GM12875 (cell line): ENCODE results near the gene SMAD7.

Source experiments
- H3K4me3 ChIP-seq: one replicate; pipeline ENCODE4 v1.5.1; 2011; ENCODE audit warnings: low read depth, low read length, control low read depth
- TF ChIP-seq, protein P1 (sequence below): IDR thresholded peaks from 2 replicates; pipeline ENCODE4 v1.5.1; 2011; ENCODE audit warnings: low read depth, mild to moderate bottlenecking, control low read depth, inconsistent platforms, low read length, moderate library complexity, borderline replicate concordance; ENCODE audit not compliant: insufficient read depth

The SMAD7 gene

DNA sequence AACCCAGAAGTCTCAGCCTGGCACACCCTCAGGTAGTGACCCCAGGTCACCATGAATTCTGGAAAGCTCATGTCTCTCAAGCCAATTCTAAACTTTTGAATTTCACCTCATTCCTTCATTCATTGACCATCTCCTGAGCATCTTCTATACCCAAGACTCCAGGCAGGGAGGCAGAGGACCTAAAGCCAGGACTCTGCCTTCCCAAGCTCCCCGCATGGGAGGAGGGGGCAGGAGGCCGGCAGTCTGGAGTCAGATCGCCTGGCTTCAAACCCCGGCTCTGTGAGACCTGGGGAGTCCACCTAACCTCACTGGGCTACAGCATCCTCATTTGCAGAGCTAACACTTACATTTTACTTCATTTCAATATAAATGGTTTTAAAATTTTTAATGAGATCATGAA, 59.0 kb downstream of the SMAD7 start:
- H3K4me3 ChIP-seq, result no peak overlapping the region
- TF ChIP-seq, protein P1, sequence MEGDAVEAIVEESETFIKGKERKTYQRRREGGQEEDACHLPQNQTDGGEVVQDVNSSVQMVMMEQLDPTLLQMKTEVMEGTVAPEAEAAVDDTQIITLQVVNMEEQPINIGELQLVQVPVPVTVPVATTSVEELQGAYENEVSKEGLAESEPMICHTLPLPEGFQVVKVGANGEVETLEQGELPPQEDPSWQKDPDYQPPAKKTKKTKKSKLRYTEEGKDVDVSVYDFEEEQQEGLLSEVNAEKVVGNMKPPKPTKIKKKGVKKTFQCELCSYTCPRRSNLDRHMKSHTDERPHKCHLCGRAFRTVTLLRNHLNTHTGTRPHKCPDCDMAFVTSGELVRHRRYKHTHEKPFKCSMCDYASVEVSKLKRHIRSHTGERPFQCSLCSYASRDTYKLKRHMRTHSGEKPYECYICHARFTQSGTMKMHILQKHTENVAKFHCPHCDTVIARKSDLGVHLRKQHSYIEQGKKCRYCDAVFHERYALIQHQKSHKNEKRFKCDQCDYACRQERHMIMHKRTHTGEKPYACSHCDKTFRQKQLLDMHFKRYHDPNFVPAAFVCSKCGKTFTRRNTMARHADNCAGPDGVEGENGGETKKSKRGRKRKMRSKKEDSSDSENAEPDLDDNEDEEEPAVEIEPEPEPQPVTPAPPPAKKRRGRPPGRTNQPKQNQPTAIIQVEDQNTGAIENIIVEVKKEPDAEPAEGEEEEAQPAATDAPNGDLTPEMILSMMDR, result no peak

DNA sequence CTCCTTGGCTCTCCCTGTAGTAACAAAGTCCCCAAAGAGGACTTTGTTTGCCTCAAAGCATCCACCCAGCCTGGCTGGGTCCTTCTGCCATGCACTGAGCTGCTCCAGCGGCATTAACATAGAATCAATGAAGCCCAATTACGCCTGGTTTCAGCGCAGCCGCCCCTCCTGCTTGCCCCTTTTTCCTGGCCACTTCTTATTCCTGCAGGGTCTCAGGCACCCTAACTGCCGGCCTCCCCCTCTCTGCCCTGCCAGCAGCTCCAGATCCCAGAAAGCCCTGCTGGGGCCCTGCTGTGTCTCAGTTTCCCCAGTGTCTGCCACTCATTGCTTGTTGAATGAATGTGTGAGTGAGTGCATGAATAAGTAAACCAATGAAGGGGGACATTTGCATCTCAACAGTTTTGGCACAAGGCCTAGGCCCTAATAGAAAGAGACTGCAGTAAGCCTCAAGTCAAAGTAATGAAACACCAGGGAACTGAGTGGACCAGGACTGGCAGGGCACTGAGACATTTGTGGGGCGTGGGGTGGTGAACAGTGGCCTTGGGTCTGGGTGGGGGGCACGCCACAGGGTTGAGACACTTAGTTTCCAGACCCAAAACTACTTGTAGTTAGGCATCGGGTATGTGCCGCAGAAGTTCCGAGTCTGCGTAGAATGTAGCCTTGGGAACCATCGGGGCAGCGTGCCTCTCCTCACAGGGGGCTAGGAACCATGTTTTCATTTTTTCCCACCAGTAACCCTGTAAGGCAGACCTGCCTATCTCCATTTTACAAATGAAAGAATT, 60.6 kb downstream of the SMAD7 start:
- TF ChIP-seq, protein P1, result no peak
- H3K4me3 ChIP-seq, result no peak overlapping the region

DNA sequence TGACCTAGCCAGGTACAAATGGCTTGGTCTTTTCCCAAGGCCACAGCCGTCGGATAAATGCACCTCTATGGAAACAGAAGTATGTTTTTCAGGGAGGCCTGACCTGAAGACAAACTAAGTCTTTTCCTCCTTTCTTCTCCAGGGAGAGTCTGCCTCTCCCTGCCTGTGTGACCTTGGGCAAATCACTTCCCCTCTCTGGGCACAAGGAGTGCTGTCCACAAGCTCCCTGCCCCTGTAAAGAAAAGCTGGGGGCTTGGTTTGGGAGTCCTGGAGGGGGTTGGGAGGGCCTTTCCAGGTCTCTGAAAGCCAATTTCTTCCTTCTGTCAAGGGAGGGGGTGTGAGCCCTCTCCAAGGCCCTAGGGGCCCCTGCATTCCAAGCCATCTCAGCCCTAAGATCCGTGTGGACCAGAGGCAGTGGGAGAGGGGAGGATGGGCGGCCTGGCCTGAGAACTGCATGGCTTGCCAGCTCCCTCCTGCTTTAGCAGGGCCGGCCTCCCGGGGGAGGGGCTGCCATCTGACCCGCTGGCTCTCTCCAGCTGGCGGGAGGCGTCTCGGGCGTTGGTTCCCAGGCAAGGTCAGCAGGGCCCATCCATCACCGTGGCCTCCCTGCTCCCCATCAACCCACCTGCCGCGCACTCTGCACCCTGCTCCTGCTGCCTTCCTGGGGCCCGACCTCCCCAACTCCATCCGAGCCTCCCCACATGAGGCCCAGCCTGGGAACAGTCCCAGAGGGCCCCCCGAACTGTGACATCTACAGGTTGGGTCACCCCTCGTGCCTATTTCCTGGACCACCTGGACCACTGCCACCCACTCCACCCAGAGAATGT, 61.4 kb downstream of the SMAD7 start:
- H3K4me3 ChIP-seq, result no peak overlapping the region
- TF ChIP-seq, protein P1, result no peak

DNA sequence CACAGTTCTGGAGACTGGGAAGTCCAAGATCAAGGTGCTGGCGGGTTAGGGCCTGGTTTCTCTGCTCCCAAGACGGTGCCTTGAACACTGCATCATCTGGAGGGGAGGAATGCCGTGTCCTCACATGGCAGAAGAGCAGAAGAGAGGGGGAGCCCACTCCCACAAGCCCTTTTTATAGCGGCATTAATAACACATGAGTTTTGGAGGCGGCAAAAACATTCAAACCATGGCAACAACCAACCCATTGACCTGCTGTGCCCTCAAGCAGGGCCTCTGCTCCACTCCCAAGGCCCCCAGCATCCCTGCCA, 62.0 kb downstream of the SMAD7 start:
- no peak overlapping the region for H3K4me3 ChIP-seq
- TF ChIP-seq, protein P1, result no peak

DNA sequence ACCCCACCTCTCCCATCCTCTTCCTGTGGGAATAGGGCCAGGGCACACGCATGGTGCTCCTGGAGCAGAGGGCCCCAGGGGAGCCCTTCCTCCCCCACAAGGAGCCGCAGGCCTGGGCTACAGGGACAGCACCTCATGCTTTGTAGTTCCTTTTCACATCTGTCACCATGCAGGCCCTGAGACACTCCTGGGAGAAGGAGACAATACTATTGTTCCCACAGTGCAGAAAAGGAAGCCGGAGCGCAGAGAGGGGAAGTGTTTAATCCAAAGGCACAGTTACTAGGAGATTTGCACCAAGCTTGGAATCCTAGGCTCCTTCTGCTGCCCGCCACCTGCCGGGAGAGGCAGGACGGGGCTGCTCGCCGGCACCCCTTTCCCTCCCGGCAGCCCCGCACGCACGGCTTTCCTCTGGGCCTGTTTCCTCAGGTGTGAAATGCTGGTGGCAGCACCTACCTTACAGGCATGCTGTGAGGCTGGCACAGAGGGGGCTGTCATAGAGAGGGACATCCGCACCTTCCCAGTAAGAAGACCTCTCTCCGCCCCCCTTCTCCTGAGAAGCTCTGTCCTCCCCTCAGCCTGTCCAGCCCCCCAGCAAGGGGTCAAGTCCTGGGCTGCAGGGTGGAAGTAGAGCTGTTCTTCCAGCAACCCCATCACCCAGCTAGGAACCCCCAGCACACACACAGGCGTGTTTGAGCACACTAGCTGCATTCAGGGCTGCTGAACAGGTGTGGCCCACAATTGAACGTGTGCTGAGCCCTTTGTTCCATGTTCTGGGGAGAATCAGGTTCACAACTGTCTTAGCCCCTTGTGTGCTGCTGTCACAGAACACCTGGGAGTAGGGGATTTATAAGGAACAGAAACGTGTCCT, 62.6 kb downstream of the SMAD7 start:
- H3K4me3 ChIP-seq, result no peak overlapping the region
- TF ChIP-seq, protein P1, result no peak

DNA sequence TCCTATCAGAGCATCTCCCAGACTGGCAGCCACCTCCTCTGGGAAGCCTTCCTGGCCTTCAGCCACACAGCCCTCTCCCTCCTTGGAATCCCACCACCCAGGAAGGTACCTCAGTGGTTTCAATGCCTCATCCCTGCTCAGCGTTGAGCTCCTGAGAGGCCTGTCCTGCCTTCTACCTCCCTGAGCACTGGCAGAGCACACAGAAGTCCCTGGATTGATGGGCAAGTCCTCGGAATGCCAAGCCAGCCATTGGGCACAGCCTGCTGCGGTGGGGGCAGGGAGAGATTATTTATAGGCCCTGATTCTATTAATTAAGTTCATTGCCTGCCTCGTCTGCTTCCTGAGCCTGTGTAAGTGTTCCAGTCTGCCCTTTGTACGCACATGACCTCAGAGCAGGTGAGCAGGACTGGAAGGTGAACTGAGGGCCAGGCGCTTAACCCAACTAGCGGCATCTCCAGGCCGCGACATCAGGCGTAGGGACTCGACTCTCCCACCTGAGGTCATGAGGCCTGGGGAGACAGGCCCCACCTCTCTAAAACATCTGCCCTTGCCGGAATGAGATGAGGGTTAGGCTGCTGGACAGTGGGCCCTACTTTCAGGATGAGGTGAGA, 63.4 kb downstream of the SMAD7 start:
- TF ChIP-seq, protein P1, result no peak
- no peak overlapping the region for H3K4me3 ChIP-seq
